Right lobe of liver (tissue), 6 donors: Measurements from ENCODE around the gene TNFRSF13B. TPM values are rescaled to one million over a fixed set of nuclear protein-coding genes. Genes with fewer than 3 reads are reported as not detected.
"Not testable (repeated sequence)": the region's sequence is repeated elsewhere in the genome, so short reads cannot be mapped to it uniquely, and the experiment has no call there.

ENCODE experiments used
- ATAC-seq, 4 donors: fragments of 200-7000 bp; cut with Tn5 transposase; one replicate each; pipeline ENCODE4 v1.9.1; 2020; ENCODE audit warnings: mild to moderate bottlenecking in 4 of 4, moderate library complexity in 4 of 4
- DNase-seq, 3 donors: peaks; one replicate each; pipeline ENCODE4 v3.0.0-alpha.2; 2020
- H3K27ac ChIP-seq, 3 donors: fragments of 200-600 bp; one replicate each; pipeline ENCODE4 v1.8.0; 2022
- H3K27me3 ChIP-seq, 2 donors: fragments of 200-600 bp; one replicate each; pipeline ENCODE4 v1.8.0; 2022
- H3K36me3 ChIP-seq, 4 donors: fragments of 200-600 bp; sonication (generic) in 1 of 4; one replicate each; pipeline versions ENCODE4 v1.5.1 to v1.8.0; 2017 to 2022; ENCODE audit warnings: control low read depth in 1 of 4
- H3K4me1 ChIP-seq, 4 donors: fragments of 200-600 bp; sonication (generic) in 1 of 4; one replicate each; pipeline versions ENCODE4 v1.5.1 to v1.8.0; 2017 to 2022; ENCODE audit warnings: control low read depth in 1 of 4
- H3K4me3 ChIP-seq, 3 donors: fragments of 200-600 bp; one replicate each; pipeline ENCODE4 v1.8.0; 2022
- H3K9me3 ChIP-seq, 4 donors: fragments of 200-600 bp; sonication (generic) in 1 of 4; one replicate each; pipeline versions ENCODE4 v1.5.1 to v1.8.0; 2017 to 2022; ENCODE audit warnings: control low read depth in 1 of 4
- CTCF ChIP-seq, 4 donors: fragments of 200-600 bp in 3 of 4; fragments of 450-650 bp in 1 of 4; IDR thresholded peaks; one replicate each; pipeline versions ENCODE4 v1.5.1 to v1.8.0; 2016 to 2022; ENCODE audit warnings: antibody characterized with exemption in 4 of 4, mild to moderate bottlenecking in 2 of 4
- POLR2A ChIP-seq: fragments of 450-650 bp; IDR thresholded peaks from one replicate; pipeline ENCODE4 v1.6.1; 2017; ENCODE audit warnings: antibody characterized with exemption, mild to moderate bottlenecking
- WGBS: methylation state at CpG from one replicate; pipeline ENCODE4 v1.1.6; 2018; ENCODE audit warnings: low coverage, low lambda C conversion rate; ENCODE audit not compliant: insufficient coverage; ENCODE audit errors: missing lambda C conversion rate; 5-methylcytosine and 5-hydroxymethylcytosine counted together
- intact Hi-C, 2 donors: fragments of 100-400 bp; cut with DNase I; formaldehyde crosslinking; loops; one replicate each; pipeline versions ENCODE4 v1.11.2 to v1.14.1; 2022
- total RNA-seq, 6 experiments: library from RNA; depleted of rRNA in 2 of 6; stranded (reverse); fragments of >200 nt in 2 of 6; fragmentation: NEBNext Ultra II Directional in 3 of 6; extraction: Animal tissue kit (Norgen Biotek cat#: 25700) in 3 of 6; gene quantifications; one replicate each; pipeline versions ENCODE4 v1.1.0 to v1.2.4, GENCODE V29; 2016 to 2023
- donor health status: DM: no; HTN: yes; CAD: no.
- donor health status: DM: no; HTN: no; CAD: no.
- donor health status: DM: no; HTN: no; CAD: no.
- donor health status: DM: no; HTN: yes; CAD: no.
- donor health status: DM: no; HTN: yes; CAD: no.

The TNFRSF13B gene
- total RNA-seq, 6 experiments from 2014 or later: 0.44 TPM; not detected in 5

GRCh38 chr17:16909472-16910246 is 62.3 kb downstream of the TNFRSF13B start:
- Histone ChIP-seq H3K27ac (no peak overlapping the region), H3K27me3 (no peaks in the 10 kb centered on the region), H3K9me3 (no peaks in the 10 kb centered on the region), H3K4me1 (no peaks in the 10 kb centered on the region), H3K4me3 (no peak overlapping the region), H3K36me3 (no peaks in the 10 kb centered on the region)
- ATAC-seq: no peak
- TF ChIP-seq CTCF (IDR thresholded peaks at IDR 0.05) (no peak), POLR2A (no peak)
- intact Hi-C loops: no loop called here
- no peak for DNase-seq
- 56% methylated on average over 10 of the region's 13 CpGs for WGBS

- H3K27me3 ChIP-seq: no peaks in the 10 kb centered on the region
- DNase-seq: no peak
- no peak overlapping the region for H3K27ac ChIP-seq
- 83% methylated on average over 1 of the region's 3 CpGs for WGBS
- no peak for ATAC-seq
- no peaks in the 10 kb centered on the region for H3K9me3 ChIP-seq
- H3K4me1 ChIP-seq: no peaks in the 10 kb centered on the region
- H3K36me3 ChIP-seq: no peaks in the 10 kb centered on the region
- no peak overlapping the region for H3K4me3 ChIP-seq
- no peak for TF ChIP-seq POLR2A
- TF ChIP-seq CTCF (IDR thresholded peaks at IDR 0.05): no peak
- intact Hi-C loops: no loop called here
These were observed 63.6 kb downstream of the TNFRSF13B start for GRCh38 chr17:16908273-16908672.

- intact Hi-C loops: no loop called here
- WGBS: 63% methylated on average over 4 of the region's 4 CpGs
- TF ChIP-seq POLR2A: no peak
- no peak for TF ChIP-seq CTCF (IDR thresholded peaks at IDR 0.05)
These were observed 65.2 kb downstream of the TNFRSF13B start for GRCh38 chr17:16906680-16907079.

GRCh38 chr17:16905593-16906191 is 66.2 kb downstream of the TNFRSF13B start:
- no peak overlapping the region for H3K4me3 ChIP-seq
- H3K27ac ChIP-seq: no peak overlapping the region
- ATAC-seq (no peak), DNase-seq (no peak)
- H3K27me3 ChIP-seq: no peaks in the 10 kb centered on the region
- no peaks in the 10 kb centered on the region for H3K4me1 ChIP-seq
- 52% methylated on average over 2 of the region's 2 CpGs for WGBS
- no peaks in the 10 kb centered on the region for H3K9me3 ChIP-seq
- intact Hi-C loops: no loop called here
- no peaks in the 10 kb centered on the region for H3K36me3 ChIP-seq
- TF ChIP-seq CTCF (IDR thresholded peaks at IDR 0.05): no peak
- no peak for TF ChIP-seq POLR2A

More at GRCh38 chr17:16906680-16907079, 65.2 kb downstream of the TNFRSF13B start:
- no peaks in the 10 kb centered on the region for H3K4me1 ChIP-seq
- H3K9me3 ChIP-seq: no peaks in the 10 kb centered on the region
- DNase-seq (no peak), ATAC-seq (no peak)
- no peak overlapping the region for H3K4me3 ChIP-seq
- H3K36me3 ChIP-seq: no peaks in the 10 kb centered on the region
- no peaks in the 10 kb centered on the region for H3K27me3 ChIP-seq
- no peak overlapping the region for H3K27ac ChIP-seq

GRCh38 chr17:16903070-16903469 is 68.8 kb downstream of the TNFRSF13B start:
- intact Hi-C loops, ATAC-seq, H3K36me3 ChIP-seq, H3K4me3 ChIP-seq, H3K4me1 ChIP-seq, H3K27ac ChIP-seq, DNase-seq, H3K9me3 ChIP-seq, H3K27me3 ChIP-seq: not testable (repeated sequence)
- WGBS: 63% methylated on average over 3 of the region's 3 CpGs
